Epithelial cell of proximal tubule (primary cell): ENCODE results near the gene COL11A2. TPM values are rescaled to one million over a fixed set of nuclear protein-coding genes. Genes with fewer than 3 reads are reported as not detected.

ENCODE experiments used
- DNase-seq: peaks from one replicate; pipeline ENCODE4 v3.0.0-alpha.2; 2011; ENCODE audit warnings: low read depth
- H3K4me3 ChIP-seq: 2 replicates; pipeline ENCODE4 v1.5.1; 2011; ENCODE audit warnings: low read depth, mild to moderate bottlenecking, low read length
- CTCF ChIP-seq: conservative IDR thresholded peaks from 2 replicates; pipeline ENCODE4 v1.5.1; 2012; ENCODE audit warnings: low read depth, mild to moderate bottlenecking, low read length
- total RNA-seq: library from RNA; depleted of rRNA; stranded (reverse); fragments of >200 nt; gene quantifications from 2 replicates; pipeline ENCODE4 v1.2.3, GENCODE V29; 2015

The COL11A2 gene
- total RNA-seq, 1 donor from 2014 or later, result 0.06 TPM

GRCh38 chr6:33202799-33203198 lies 10.5 kb upstream of the COL11A2 start:
- no peak overlapping the region for H3K4me3 ChIP-seq
- no peak for TF ChIP-seq CTCF

GRCh38 chr6:33201935-33202334 lies 9.7 kb upstream of the COL11A2 start:
- TF ChIP-seq CTCF, result no peak
- no peak for DNase-seq
- peak overlapping the region; percentile 86 for H3K4me3 ChIP-seq

More at GRCh38 chr6:33202799-33203198, 10.5 kb upstream of the COL11A2 start:
- no peak for DNase-seq

GRCh38 chr6:33201147-33201545 lies 8.9 kb upstream of the COL11A2 start:
- TF ChIP-seq CTCF, result peak; percentile 11
- H3K4me3 ChIP-seq, result peak overlapping the region; percentile 86
- no peak for DNase-seq

- no peak for TF ChIP-seq CTCF
- peak; percentile 91 for DNase-seq
- peak within 1 kb of the TSS; percentile 86 for H3K4me3 ChIP-seq
These were observed 8.2 kb upstream of the COL11A2 start, which contains the start of the genes RXRB and SLC39A7 for GRCh38 chr6:33200219-33201146. Gene RXRB (minus strand): TSS chr6:33200665. CDS start chr6:33200476, 189 bp downstream. Gene SLC39A7 (plus strand): TSS chr6:33200867. CDS start chr6:33201246, 379 bp downstream.

- TF ChIP-seq CTCF, result no peak
- no peak for DNase-seq
- peak overlapping the region; percentile 86 for H3K4me3 ChIP-seq
These were observed 7.5 kb upstream of the COL11A2 start for GRCh38 chr6:33199687-33200218.

- H3K4me3 ChIP-seq, result peak overlapping the region; percentile 86
- TF ChIP-seq CTCF, result no peak
- DNase-seq, result no peak
These were observed 6.7 kb upstream of the COL11A2 start for GRCh38 chr6:33198853-33199436.
